CD4-positive, alpha-beta T cell (primary cell): ENCODE results near the gene ZSWIM5. TPM values are rescaled to one million over a fixed set of nuclear protein-coding genes. Genes with fewer than 3 reads are reported as not detected.
"Not testable (repeated sequence)": the region's sequence is repeated elsewhere in the genome, so short reads cannot be mapped to it uniquely, and the experiment has no call there.

Source experiments
- ATAC-seq: fragments of 200-7000 bp; cut with Tn5 transposase; one replicate; pipeline ENCODE4 v1.10.0; 2022; ENCODE audit warnings: mild to moderate bottlenecking; ENCODE audit not compliant: poor library complexity
- CTCF ChIA-PET: fragments of 350-600 bp; sonication (Branson Sonifier 250); formaldehyde crosslinking; loops from one replicate; lab custom pipeline; 2021; ENCODE audit warnings: antibody characterized with exemption, inconsistent platforms; lab: Charles Lee
- POLR2A ChIA-PET: fragments of 350-600 bp; sonication (Branson Sonifier 250); formaldehyde crosslinking; loops from one replicate; lab custom pipeline; 2021; ENCODE audit warnings: antibody characterized with exemption, inconsistent platforms; lab: Charles Lee
- DNase-seq, 14 experiments: peaks; one replicate each; pipeline ENCODE4 v3.0.0-alpha.2; 2013 to 2020; ENCODE audit warnings: mixed read lengths in 2 of 14
- H3K27ac ChIP-seq, 2 donors: one replicate each; pipeline versions ENCODE4 v1.5.1 to v1.7.0; 2013; ENCODE audit warnings: low read length in 2 of 2, low read depth in 1 of 2, mild to moderate bottlenecking in 1 of 2
- H3K27me3 ChIP-seq, 2 experiments: 1 replicate in 1 of 2; 2 replicates in 1 of 2; pipeline versions ENCODE4 v1.6.1 to v1.7.0; 2013; ENCODE audit warnings: low read length in 2 of 2, control low read depth in 1 of 2, mild to moderate bottlenecking in 1 of 2, moderate library complexity in 1 of 2; ENCODE audit not compliant: insufficient read depth in 2 of 2, control insufficient read depth in 1 of 2
- H3K36me3 ChIP-seq: one replicate; pipeline ENCODE4 v1.6.1; 2013; ENCODE audit warnings: low read length, control low read depth; ENCODE audit not compliant: insufficient read depth
- H3K4me1 ChIP-seq: one replicate; pipeline ENCODE4 v1.6.1; 2013; ENCODE audit warnings: low read length, control low read depth; ENCODE audit not compliant: insufficient read depth
- H3K4me3 ChIP-seq: one replicate; pipeline ENCODE4 v1.5.1; 2013; ENCODE audit warnings: mild to moderate bottlenecking, low read length, moderate library complexity
- H3K9me3 ChIP-seq, 2 experiments: 1 replicate in 1 of 2; 2 replicates in 1 of 2; pipeline versions ENCODE4 v1.6.1 to v1.7.0; 2013; ENCODE audit warnings: low read length in 2 of 2, mild to moderate bottlenecking in 2 of 2, control low read depth in 1 of 2, moderate library complexity in 1 of 2; ENCODE audit not compliant: control insufficient read depth in 1 of 2, insufficient read depth in 1 of 2
- H3K27ac Mint-ChIP-seq: one replicate; pipeline ENCODE4 v1.8.0; 2020; ENCODE audit warnings: mixed read lengths
- H3K27me3 Mint-ChIP-seq: one replicate; pipeline ENCODE4 v1.8.0; 2021; ENCODE audit warnings: mixed read lengths
- H3K36me3 Mint-ChIP-seq: one replicate; pipeline ENCODE4 v1.8.0; 2021; ENCODE audit warnings: low read depth, mixed read lengths
- H3K4me1 Mint-ChIP-seq: one replicate; pipeline ENCODE4 v1.8.0; 2021; ENCODE audit warnings: low read depth, mixed read lengths
- H3K4me3 Mint-ChIP-seq: one replicate; pipeline ENCODE4 v1.8.0; 2020; ENCODE audit warnings: mild to moderate bottlenecking, mixed read lengths
- H3K9me3 Mint-ChIP-seq: one replicate; pipeline ENCODE4 v1.8.0; 2020; ENCODE audit warnings: mixed read lengths
- intact Hi-C, 2 experiments: fragments of 100-400 bp; cut with DNase I in 1 of 2; cut with micrococcal nuclease in 1 of 2; formaldehyde crosslinking; loops; one replicate each; pipeline versions ENCODE4 v1.15.1 to v1.9.0; 2023 to 2025; cut with DNase I, micrococcal nuclease
- total RNA-seq, 174 experiments: library from RNA in 2 of 174; stranded (reverse) in 2 of 174; gene quantifications; one replicate each; pipeline ENCODE4 v1.2.3 and lab custom pipeline; 2021 to 2026
- TF ChIP-seq, protein P1 (sequence below): fragments of 200-600 bp; IDR thresholded peaks from one replicate; pipeline ENCODE4 v1.8.0; 2022; ENCODE audit warnings: antibody characterized with exemption, mild to moderate bottlenecking

The ZSWIM5 gene
- total RNA-seq, 2 experiments from 2014 or later: 0.91 to 1.1 TPM

DNA sequence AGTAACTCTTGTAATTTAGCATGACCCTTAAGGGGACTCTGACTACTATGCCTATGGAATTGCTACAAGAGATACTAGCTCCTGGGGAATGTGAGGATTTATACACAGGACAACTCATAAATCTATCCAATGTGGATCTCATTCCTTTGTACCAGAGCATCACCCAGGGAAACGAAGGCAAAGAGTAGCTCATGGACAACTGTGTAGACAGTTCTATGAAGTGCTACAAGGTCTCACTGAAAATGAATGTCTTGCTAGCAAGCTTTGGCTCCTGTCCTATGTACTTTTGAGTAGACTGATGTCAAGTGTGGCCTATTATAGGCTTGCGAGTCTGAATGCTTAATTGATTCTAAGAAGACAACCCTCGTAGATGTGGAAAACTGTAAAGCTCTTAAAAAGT is 93.7 kb downstream of the ZSWIM5 start:
- no peak for DNase-seq
- no peaks in the 10 kb centered on the region for H3K36me3 ChIP-seq
- no peak overlapping the region for H3K27ac ChIP-seq
- Mint-ChIP-seq H3K27me3 (no peaks in the 10 kb centered on the region), H3K9me3 (no peaks in the 10 kb centered on the region), H3K4me1 (peaks cover 18% of the 10 kb centered on the region), H3K4me3 (no peak overlapping the region), H3K36me3 (no peaks in the 10 kb centered on the region), H3K27ac (no peak overlapping the region)
- no peak overlapping the region for H3K4me3 ChIP-seq
- ChIA-PET POLR2A (no interaction called here), CTCF (interaction anchor here (0.9 to 1.4 kb wide), 2 partner anchors 19 to 22 kb away, joined by 3 read pairs; no protein-coding TSS in a partner anchor)
- TF ChIP-seq, protein P1, sequence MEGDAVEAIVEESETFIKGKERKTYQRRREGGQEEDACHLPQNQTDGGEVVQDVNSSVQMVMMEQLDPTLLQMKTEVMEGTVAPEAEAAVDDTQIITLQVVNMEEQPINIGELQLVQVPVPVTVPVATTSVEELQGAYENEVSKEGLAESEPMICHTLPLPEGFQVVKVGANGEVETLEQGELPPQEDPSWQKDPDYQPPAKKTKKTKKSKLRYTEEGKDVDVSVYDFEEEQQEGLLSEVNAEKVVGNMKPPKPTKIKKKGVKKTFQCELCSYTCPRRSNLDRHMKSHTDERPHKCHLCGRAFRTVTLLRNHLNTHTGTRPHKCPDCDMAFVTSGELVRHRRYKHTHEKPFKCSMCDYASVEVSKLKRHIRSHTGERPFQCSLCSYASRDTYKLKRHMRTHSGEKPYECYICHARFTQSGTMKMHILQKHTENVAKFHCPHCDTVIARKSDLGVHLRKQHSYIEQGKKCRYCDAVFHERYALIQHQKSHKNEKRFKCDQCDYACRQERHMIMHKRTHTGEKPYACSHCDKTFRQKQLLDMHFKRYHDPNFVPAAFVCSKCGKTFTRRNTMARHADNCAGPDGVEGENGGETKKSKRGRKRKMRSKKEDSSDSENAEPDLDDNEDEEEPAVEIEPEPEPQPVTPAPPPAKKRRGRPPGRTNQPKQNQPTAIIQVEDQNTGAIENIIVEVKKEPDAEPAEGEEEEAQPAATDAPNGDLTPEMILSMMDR: no peak
- H3K27me3 ChIP-seq: no peaks in the 10 kb centered on the region
- peaks cover 11% of the 10 kb centered on the region for H3K4me1 ChIP-seq
- intact Hi-C loops: no loop called here
- ATAC-seq: no peak
- H3K9me3 ChIP-seq: peaks cover 0 to 5% of the 10 kb centered on the region in 2 experiments

DNA sequence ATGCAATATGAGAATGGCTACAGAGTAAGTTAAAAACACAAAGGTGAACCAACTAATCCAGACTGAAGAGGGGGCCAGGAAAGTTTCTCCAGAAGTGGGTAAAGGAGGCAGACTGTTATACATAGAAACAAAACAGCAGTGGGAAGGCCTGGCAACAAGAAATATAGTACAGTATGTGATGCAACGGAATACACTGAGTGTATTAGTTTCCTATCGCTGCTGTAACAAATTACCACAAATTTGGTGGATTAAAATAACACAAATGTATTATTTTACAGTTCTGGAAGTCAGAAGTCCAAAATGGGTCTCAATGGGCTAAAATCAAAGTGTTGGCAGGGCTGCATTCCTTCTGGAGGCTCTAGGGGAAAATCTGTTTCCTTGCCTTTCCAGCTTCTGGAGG is 95.2 kb downstream of the ZSWIM5 start:
- ChIA-PET POLR2A (no interaction called here), CTCF (no interaction called here)
- H3K9me3 Mint-ChIP-seq: no peaks in the 10 kb centered on the region
- Histone ChIP-seq H3K27ac (no peak overlapping the region), H3K27me3 (no peaks in the 10 kb centered on the region), H3K4me1 (peaks cover 6% of the 10 kb centered on the region), H3K36me3 (no peaks in the 10 kb centered on the region), H3K9me3 (peaks cover 0 to 8% of the 10 kb centered on the region in 2 experiments), H3K4me3 (no peak overlapping the region)
- H3K27me3 Mint-ChIP-seq: no peaks in the 10 kb centered on the region
- H3K4me1 Mint-ChIP-seq: peaks cover 4% of the 10 kb centered on the region
- DNase-seq (no peak), ATAC-seq (no peak)
- TF ChIP-seq, protein P1: no peak
- no peak overlapping the region for H3K4me3 Mint-ChIP-seq
- no peak overlapping the region for H3K27ac Mint-ChIP-seq
- H3K36me3 Mint-ChIP-seq: no peaks in the 10 kb centered on the region
- intact Hi-C loops: no loop called here

DNA sequence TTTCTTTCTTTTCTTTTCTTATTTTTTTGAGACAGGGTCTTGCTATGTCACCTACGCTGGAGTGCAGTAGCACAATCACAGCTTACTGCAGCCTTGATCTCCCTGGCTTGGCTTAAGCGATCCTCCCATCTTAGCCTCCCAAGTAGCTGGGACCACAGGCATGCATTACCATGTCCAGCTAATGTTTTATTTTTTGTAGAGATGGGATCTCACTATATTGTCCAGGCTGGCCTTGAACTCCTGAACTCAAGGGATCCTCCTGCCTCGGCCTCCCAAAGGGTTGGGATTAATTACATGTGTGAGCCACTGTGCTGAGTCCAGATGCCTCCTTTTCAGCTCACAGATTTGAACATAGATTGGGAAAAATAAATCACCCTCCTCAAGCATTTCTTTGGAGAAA is 98.6 kb downstream of the ZSWIM5 start:
- H3K4me3 ChIP-seq: no peak overlapping the region

DNA sequence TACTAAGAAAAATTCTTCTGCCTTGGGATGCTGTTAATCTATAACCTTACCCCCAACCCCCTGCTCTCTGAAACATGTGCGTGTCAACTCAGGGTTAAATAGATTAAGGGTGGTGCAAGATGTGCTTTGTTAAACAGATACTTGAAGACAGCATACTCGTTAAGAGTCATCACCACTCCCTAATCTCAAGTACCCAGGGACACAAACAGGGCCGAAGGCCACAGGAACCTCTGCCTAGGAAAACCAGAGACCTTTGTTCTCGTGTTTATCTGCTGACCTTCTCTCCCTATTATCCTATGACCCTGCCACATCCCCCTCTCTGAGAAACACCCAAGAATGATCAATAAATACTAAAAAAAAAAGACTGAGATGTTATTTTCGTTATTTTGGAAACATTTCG is 99.5 kb downstream of the ZSWIM5 start:
- H3K4me3 Mint-ChIP-seq, H3K4me1 ChIP-seq, H3K4me1 Mint-ChIP-seq, H3K9me3 Mint-ChIP-seq, ATAC-seq, H3K36me3 Mint-ChIP-seq, POLR2A ChIA-PET, CTCF ChIA-PET, H3K27ac Mint-ChIP-seq, H3K27ac ChIP-seq, H3K36me3 ChIP-seq, H3K27me3 Mint-ChIP-seq, H3K4me3 ChIP-seq, DNase-seq, intact Hi-C loops, H3K27me3 ChIP-seq: not testable (repeated sequence)
- H3K9me3 ChIP-seq: peaks cover 0 to 13% of the 10 kb centered on the region in 2 experiments

More for the DNA sequence above, 98.6 kb downstream of the ZSWIM5 start:
- ATAC-seq (no peak), DNase-seq (no peak)
- Histone ChIP-seq H3K27ac (no peak overlapping the region), H3K4me1 (no peaks in the 10 kb centered on the region), H3K27me3 (no peaks in the 10 kb centered on the region), H3K9me3 (peaks cover 0 to 13% of the 10 kb centered on the region in 2 experiments), H3K36me3 (no peaks in the 10 kb centered on the region)
- TF ChIP-seq, protein P1: no peak
- Mint-ChIP-seq H3K4me1 (no peaks in the 10 kb centered on the region), H3K4me3 (no peak overlapping the region), H3K27me3 (no peaks in the 10 kb centered on the region), H3K36me3 (no peaks in the 10 kb centered on the region), H3K27ac (no peak overlapping the region), H3K9me3 (no peaks in the 10 kb centered on the region)
- CTCF ChIA-PET: no interaction called here
- intact Hi-C loops: no loop called here
- POLR2A ChIA-PET: no interaction called here

DNA sequence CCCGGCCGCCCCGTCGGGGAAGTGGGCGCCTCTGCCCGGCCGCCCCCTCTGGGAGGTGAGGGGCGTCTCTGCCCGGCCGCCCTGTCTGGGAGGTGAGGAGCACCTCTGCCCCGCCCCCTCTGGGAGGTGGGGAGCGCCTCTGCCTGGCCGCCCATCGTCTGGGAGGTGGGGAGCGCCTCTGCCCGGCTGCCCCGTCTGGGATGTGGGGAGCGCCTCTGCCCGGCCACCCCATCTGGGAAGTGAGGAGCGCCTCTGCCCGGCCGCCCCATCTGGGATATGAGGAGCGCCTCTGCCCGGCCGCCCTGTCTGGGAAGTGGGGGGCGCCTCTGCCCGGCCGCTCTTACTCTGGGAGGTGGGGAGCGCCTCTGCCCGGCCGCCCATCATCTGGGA is 100.3 kb downstream of the ZSWIM5 start:
- H3K27me3 Mint-ChIP-seq, H3K27ac ChIP-seq, intact Hi-C loops, DNase-seq, CTCF ChIA-PET, H3K36me3 Mint-ChIP-seq, H3K4me1 ChIP-seq, POLR2A ChIA-PET, H3K4me1 Mint-ChIP-seq, H3K9me3 Mint-ChIP-seq, ATAC-seq, H3K4me3 ChIP-seq, H3K27me3 ChIP-seq, H3K4me3 Mint-ChIP-seq, H3K36me3 ChIP-seq, H3K27ac Mint-ChIP-seq: not testable (repeated sequence)
- H3K9me3 ChIP-seq: peaks cover 0 to 13% of the 10 kb centered on the region in 2 experiments
